ENCODE results near the gene SHB. TPM values are rescaled to one million over a fixed set of nuclear protein-coding genes. Genes with fewer than 3 reads are reported as not detected.

The SHB gene
- total and polyA plus RNA-seq, 2 donors from 2014 or later = 16.4 to 39.8 TPM

GRCh38 chr9:37959976-37960375, 109.1 kb downstream of the SHB start:
- DNase-seq (no peak), FAIRE-seq (no peak)
- Histone ChIP-seq H3K4me1 (ENCODE audit: control insufficient read depth in 2 of 3, insufficient read depth in 2 of 3, low read depth in 1 of 3, low read length in 3 of 3) (peaks cover 4 to 24% (median 16%) of the 10 kb centered on the region in 3 donors), H3K9ac (ENCODE audit: low read length in 3 of 3) (no peak overlapping the region), H3K27me3 (ENCODE audit: control insufficient read depth, insufficient read depth, low read length) (no peaks in the 10 kb centered on the region), H3K36me3 (ENCODE audit: control insufficient read depth in 2 of 3, insufficient read depth in 3 of 3, low read length in 3 of 3) (no peaks in the 10 kb centered on the region), H3K4me3 (ENCODE audit: low read length in 3 of 3) (no peak overlapping the region), H3K27ac (ENCODE audit: low read depth in 2 of 2, low read length in 2 of 2) (no peak overlapping the region), H3K9me3 (ENCODE audit: control insufficient read depth in 2 of 3, insufficient read depth in 1 of 3, low read length in 3 of 3) (no peaks in the 10 kb centered on the region)
- TF ChIP-seq, protein P1, sequence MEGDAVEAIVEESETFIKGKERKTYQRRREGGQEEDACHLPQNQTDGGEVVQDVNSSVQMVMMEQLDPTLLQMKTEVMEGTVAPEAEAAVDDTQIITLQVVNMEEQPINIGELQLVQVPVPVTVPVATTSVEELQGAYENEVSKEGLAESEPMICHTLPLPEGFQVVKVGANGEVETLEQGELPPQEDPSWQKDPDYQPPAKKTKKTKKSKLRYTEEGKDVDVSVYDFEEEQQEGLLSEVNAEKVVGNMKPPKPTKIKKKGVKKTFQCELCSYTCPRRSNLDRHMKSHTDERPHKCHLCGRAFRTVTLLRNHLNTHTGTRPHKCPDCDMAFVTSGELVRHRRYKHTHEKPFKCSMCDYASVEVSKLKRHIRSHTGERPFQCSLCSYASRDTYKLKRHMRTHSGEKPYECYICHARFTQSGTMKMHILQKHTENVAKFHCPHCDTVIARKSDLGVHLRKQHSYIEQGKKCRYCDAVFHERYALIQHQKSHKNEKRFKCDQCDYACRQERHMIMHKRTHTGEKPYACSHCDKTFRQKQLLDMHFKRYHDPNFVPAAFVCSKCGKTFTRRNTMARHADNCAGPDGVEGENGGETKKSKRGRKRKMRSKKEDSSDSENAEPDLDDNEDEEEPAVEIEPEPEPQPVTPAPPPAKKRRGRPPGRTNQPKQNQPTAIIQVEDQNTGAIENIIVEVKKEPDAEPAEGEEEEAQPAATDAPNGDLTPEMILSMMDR (IDR thresholded peaks at IDR 0.05; ENCODE audit: borderline replicate concordance, extremely low read depth, insufficient read depth) = no peak
- intact Hi-C loops (cut with DNase I) = no loop called here

DNA sequence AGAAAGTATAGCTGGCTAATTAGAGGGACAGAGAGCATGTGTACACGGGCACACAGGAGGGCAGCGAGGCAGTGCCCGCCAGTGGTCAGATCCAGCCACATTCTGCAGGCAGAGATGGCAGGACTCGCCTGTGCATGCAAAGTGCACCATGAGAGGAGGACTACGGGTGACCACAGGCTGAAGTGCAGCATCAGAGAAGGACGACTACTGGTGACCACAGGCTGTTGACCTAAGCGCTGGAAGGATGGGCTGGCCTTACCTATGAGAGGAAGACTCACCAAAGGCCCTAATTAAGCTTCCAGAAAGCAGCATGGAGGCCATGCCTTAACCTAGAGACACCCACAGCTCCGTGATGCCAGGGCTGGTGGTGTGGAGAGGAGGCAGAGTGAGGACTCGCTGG, 110.9 kb downstream of the SHB start:
- Histone ChIP-seq H3K9me3 (ENCODE audit: control insufficient read depth in 2 of 3, insufficient read depth in 1 of 3, low read length in 3 of 3) (no peaks in the 10 kb centered on the region), H3K4me3 (ENCODE audit: low read length in 3 of 3) (no peak overlapping the region), H3K9ac (ENCODE audit: low read length in 3 of 3) (no peak overlapping the region), H3K4me1 (ENCODE audit: control insufficient read depth in 2 of 3, insufficient read depth in 2 of 3, low read depth in 1 of 3, low read length in 3 of 3) (peaks cover 0 to 16% (median 3%) of the 10 kb centered on the region in 3 donors), H3K27ac (ENCODE audit: low read depth in 2 of 2, low read length in 2 of 2) (no peak overlapping the region), H3K27me3 (ENCODE audit: control insufficient read depth, insufficient read depth, low read length) (no peaks in the 10 kb centered on the region), H3K36me3 (ENCODE audit: control insufficient read depth in 2 of 3, insufficient read depth in 3 of 3, low read length in 3 of 3) (peaks cover 0 to 13% (median 0%) of the 10 kb centered on the region in 3 donors)
- FAIRE-seq (no peak), DNase-seq (no peak)
- TF ChIP-seq, protein P1 (IDR thresholded peaks at IDR 0.05; ENCODE audit: borderline replicate concordance, extremely low read depth, insufficient read depth) = no peak
- intact Hi-C loops (cut with DNase I) = no loop called here

DNA sequence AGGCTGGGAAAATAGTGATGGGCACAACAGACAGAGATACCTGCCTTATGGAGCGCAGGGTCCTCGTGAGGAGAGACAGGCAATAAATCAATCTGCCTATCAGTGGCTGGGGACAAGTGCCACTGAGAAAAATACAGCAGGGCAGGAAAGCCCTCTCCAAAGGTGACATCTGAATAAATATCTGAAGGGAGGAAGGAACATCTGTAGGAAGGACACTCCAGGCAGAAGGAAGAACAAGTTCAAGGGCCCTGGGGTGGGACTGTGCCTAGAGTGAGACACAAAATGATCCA, 111.4 kb downstream of the SHB start:
- Histone ChIP-seq H3K4me1 (ENCODE audit: control insufficient read depth in 2 of 3, insufficient read depth in 2 of 3, low read depth in 1 of 3, low read length in 3 of 3) (peaks cover 0 to 11% (median 3%) of the 10 kb centered on the region in 3 donors), H3K9ac (ENCODE audit: low read length in 3 of 3) (no peak overlapping the region), H3K36me3 (ENCODE audit: control insufficient read depth in 2 of 3, insufficient read depth in 3 of 3, low read length in 3 of 3) (peaks cover 0 to 13% (median 0%) of the 10 kb centered on the region in 3 donors), H3K4me3 (ENCODE audit: low read length in 3 of 3) (no peak overlapping the region), H3K27ac (ENCODE audit: low read depth in 2 of 2, low read length in 2 of 2) (no peak overlapping the region), H3K27me3 (ENCODE audit: control insufficient read depth, insufficient read depth, low read length) (no peaks in the 10 kb centered on the region), H3K9me3 (ENCODE audit: control insufficient read depth in 2 of 3, insufficient read depth in 1 of 3, low read length in 3 of 3) (no peaks in the 10 kb centered on the region)
- intact Hi-C loops (cut with DNase I) = no loop called here
- TF ChIP-seq, protein P1 (IDR thresholded peaks at IDR 0.05; ENCODE audit: borderline replicate concordance, extremely low read depth, insufficient read depth) = no peak
- DNase-seq (no peak), FAIRE-seq (no peak)
